NOMO-1 treated with dmso at 0.1 percent for 144 hours (cell line): Measurements from ENCODE around the gene RASSF1.

Experiments used
- DNase-seq: peaks from one replicate; lab custom pipeline; 2025; ENCODE audit not compliant: unreplicated experiment; lab: John Stamatoyannopoulos, UW

Gene RASSF1

GRCh38 chr3:50345008-50345407, 4.4 kb upstream of the RASSF1 start:
- DNase-seq: no peak

GRCh38 chr3:50342813-50343633, 2.4 kb upstream of the RASSF1 start:
- DNase-seq: no peak

- DNase-seq: no peak
These were observed 1.5 kb upstream of the RASSF1 start for GRCh38 chr3:50341996-50342650.

- no peak for DNase-seq
These were observed 901 bp upstream of the RASSF1 start for GRCh38 chr3:50341537-50341936.

- no peak for DNase-seq
These were observed 539 bp downstream of the RASSF1 start for GRCh38 chr3:50340147-50340447.

- DNase-seq: no peak
These were observed 1.0 kb downstream of the RASSF1 start for GRCh38 chr3:50339485-50340146.

- peak; percentile 28 for DNase-seq
These were observed 1.7 kb downstream of the RASSF1 start for GRCh38 chr3:50338965-50339364.

GRCh38 chr3:50337175-50337861, 3.3 kb downstream of the RASSF1 start:
- peak; percentile 99 for DNase-seq

GRCh38 chr3:50336452-50337174, 4.0 kb downstream of the RASSF1 start:
- DNase-seq: no peak

- DNase-seq: no peak
These were observed 6.1 kb downstream of the RASSF1 start for GRCh38 chr3:50334339-50335075.

- no peak for DNase-seq
These were observed 6.8 kb downstream of the RASSF1 start for GRCh38 chr3:50333744-50334328.

GRCh38 chr3:50331364-50331907, 9.2 kb downstream of the RASSF1 start:
- no peak for DNase-seq

GRCh38 chr3:50330330-50330729, 10.3 kb downstream of the RASSF1 start:
- no peak for DNase-seq

GRCh38 chr3:50327943-50328691, 12.5 kb downstream of the RASSF1 start, which contains the start of gene TUSC2:
Gene TUSC2 (minus strand): TSS chr3:50328223. CDS start chr3:50328099, 124 bp downstream.
- DNase-seq: peak; percentile 92

- no peak for DNase-seq
These were observed 13.5 kb downstream of the RASSF1 start for GRCh38 chr3:50327129-50327528.

GRCh38 chr3:50326182-50326541, 14.5 kb downstream of the RASSF1 start:
- DNase-seq: no peak

- DNase-seq: no peak
These were observed 15.0 kb downstream of the RASSF1 start for GRCh38 chr3:50325497-50326181.

- no peak for DNase-seq
These were observed 15.5 kb downstream of the RASSF1 start for GRCh38 chr3:50325113-50325480.
